Upper lobe of right lung (tissue), 1 donor: ENCODE measurements around the gene CBFA2T3. TPM values are rescaled to one million over a fixed set of nuclear protein-coding genes. Genes with fewer than 3 reads are reported as not detected.
"Not testable (repeated sequence)": the region's sequence is repeated elsewhere in the genome, so short reads cannot be mapped to it uniquely, and the experiment has no call there.

Experiments
- ATAC-seq: fragments of 200-7000 bp; cut with Tn5 transposase; one replicate; pipeline ENCODE4 v1.9.1; 2020; ENCODE audit warnings: mild to moderate bottlenecking, moderate library complexity
- DNase-seq: peaks from one replicate; pipeline ENCODE4 v3.0.0-alpha.2; 2020
- H3K27ac ChIP-seq: fragments of 200-600 bp; one replicate; pipeline ENCODE4 v1.8.0; 2022
- H3K27me3 ChIP-seq: fragments of 200-600 bp; one replicate; pipeline ENCODE4 v1.8.0; 2022; ENCODE audit warnings: mild to moderate bottlenecking
- H3K36me3 ChIP-seq: fragments of 200-600 bp; one replicate; pipeline ENCODE4 v1.8.0; 2022
- H3K4me1 ChIP-seq: fragments of 200-600 bp; one replicate; pipeline ENCODE4 v1.8.0; 2022
- H3K4me3 ChIP-seq: fragments of 200-600 bp; one replicate; pipeline ENCODE4 v1.8.0; 2022; ENCODE audit warnings: mild to moderate bottlenecking
- H3K9me3 ChIP-seq: fragments of 200-600 bp; one replicate; pipeline ENCODE4 v1.8.0; 2022
- CTCF ChIP-seq: fragments of 200-600 bp; IDR thresholded peaks from one replicate; pipeline ENCODE4 v1.8.0; 2022; ENCODE audit warnings: antibody characterized with exemption
- intact Hi-C: fragments of 100-400 bp; cut with DNase I; formaldehyde crosslinking; loops from one replicate; pipeline ENCODE4 v1.11.0; 2022
- total RNA-seq: library from RNA; stranded (reverse); fragmentation: NEBNext Ultra II Directional; extraction: Animal tissue kit (Norgen Biotek cat#: 25700); gene quantifications from one replicate; pipeline ENCODE4 v1.2.1, GENCODE V29; 2021
- donor health status: DM: no; HTN: yes; CAD: no; lungs with severe emphysema.

The CBFA2T3 gene
- total RNA-seq, 1 donor from 2014 or later = 19.0 TPM

- no peak for ATAC-seq
- intact Hi-C loops = no loop called here
- DNase-seq = no peak
- Histone ChIP-seq H3K9me3 (no peaks in the 10 kb centered on the region), H3K36me3 (no peaks in the 10 kb centered on the region), H3K27me3 (no peaks in the 10 kb centered on the region), H3K27ac (no peak overlapping the region), H3K4me3 (no peak overlapping the region), H3K4me1 (no peaks in the 10 kb centered on the region)
- no peak for TF ChIP-seq CTCF
Measured at GRCh38 chr16:88895335-88895734, 81.7 kb downstream of the CBFA2T3 start.

GRCh38 chr16:88894681-88895300, 82.2 kb downstream of the CBFA2T3 start:
- DNase-seq = no peak
- no peaks in the 10 kb centered on the region for H3K36me3 ChIP-seq

GRCh38 chr16:88894266-88894665, 82.7 kb downstream of the CBFA2T3 start:
- H3K9me3 ChIP-seq, intact Hi-C loops: not testable (repeated sequence)

More at GRCh38 chr16:88894681-88895300, 82.2 kb downstream of the CBFA2T3 start:
- no peak for TF ChIP-seq CTCF
- intact Hi-C loops = no loop called here
- Histone ChIP-seq H3K4me1 (no peaks in the 10 kb centered on the region), H3K4me3 (no peak overlapping the region), H3K9me3 (no peaks in the 10 kb centered on the region), H3K27ac (no peak overlapping the region), H3K27me3 (no peaks in the 10 kb centered on the region)
- ATAC-seq = no peak

DNA sequence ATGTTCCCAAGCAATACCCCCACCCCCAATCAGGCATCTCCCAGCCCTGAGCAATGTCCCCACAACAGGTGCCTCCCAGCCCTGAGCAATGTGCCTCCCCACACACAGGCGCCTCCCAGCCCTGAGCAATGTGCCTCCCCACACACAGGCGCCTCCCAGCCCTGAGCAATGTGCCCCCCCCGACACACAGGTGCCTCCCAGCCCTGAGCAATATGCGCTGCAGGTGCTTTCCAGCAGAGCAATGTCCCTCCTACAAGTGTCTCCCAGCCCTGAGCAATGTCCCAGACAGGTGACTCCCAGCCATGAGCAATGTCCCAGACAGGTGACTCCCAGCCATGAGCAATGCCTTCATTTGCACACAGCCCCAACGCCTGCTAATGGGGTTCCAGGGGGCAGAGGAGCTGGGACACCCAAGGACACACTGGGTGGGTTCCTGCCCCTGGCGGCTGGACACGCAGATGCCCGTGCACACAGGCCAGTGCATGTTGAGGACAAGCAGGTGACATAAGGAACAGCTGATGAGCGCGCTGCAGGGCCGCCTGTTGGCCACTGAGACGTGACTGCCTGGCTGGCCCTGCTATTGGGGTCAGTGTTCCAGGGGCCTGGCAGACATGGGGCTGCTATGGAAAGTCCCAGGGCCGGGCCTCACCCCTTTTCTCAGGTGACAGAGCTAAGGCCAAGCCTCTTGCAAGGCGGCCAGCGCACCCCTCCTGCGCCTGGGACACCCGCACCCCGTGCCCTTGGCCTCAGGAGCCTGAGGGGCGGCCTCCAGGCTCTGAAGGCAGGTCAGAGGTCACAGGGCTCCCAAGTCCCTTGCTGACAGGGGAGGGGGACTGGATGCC, 83.7 kb downstream of the CBFA2T3 start:
- Histone ChIP-seq H3K9me3 (no peaks in the 10 kb centered on the region), H3K4me3 (no peak overlapping the region), H3K36me3 (no peaks in the 10 kb centered on the region), H3K27me3 (no peaks in the 10 kb centered on the region), H3K4me1 (no peaks in the 10 kb centered on the region), H3K27ac (no peak overlapping the region)
- no peak for ATAC-seq
- DNase-seq = no peak
- intact Hi-C loops = no loop called here
- TF ChIP-seq CTCF = no peak

More at GRCh38 chr16:88894266-88894665, 82.7 kb downstream of the CBFA2T3 start:
- not testable (repeated sequence) for H3K27ac ChIP-seq, H3K36me3 ChIP-seq, H3K4me3 ChIP-seq, H3K4me1 ChIP-seq, DNase-seq, H3K27me3 ChIP-seq, ATAC-seq

DNA sequence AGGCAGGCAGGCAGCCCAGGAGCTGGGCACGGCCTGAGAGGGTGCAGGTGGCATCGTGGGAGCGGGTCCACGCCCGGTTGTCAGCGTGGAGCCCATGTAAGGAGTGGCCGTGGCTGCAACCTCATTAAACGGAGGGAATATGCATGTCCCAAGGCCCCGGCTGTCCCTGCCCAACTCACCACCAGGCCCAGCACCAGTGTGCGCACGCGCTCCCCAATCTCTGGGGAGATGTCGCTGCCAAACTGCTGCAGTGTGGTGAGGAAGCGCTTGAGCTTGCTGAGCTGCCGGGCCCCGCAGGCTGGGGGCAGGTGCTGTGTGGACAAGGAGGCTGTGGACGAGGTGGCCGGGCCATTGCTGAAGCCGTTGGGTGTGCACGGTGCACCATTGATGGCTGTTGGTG, 84.9 kb downstream of the CBFA2T3 start:
- H3K9me3 ChIP-seq = no peaks in the 10 kb centered on the region
- DNase-seq = no peak
- intact Hi-C loops = no loop called here
- H3K4me1 ChIP-seq = no peaks in the 10 kb centered on the region
- H3K4me3 ChIP-seq = no peak overlapping the region
- H3K27ac ChIP-seq = no peak overlapping the region
- no peak for ATAC-seq
- TF ChIP-seq CTCF = no peak
- H3K36me3 ChIP-seq = no peaks in the 10 kb centered on the region
- no peaks in the 10 kb centered on the region for H3K27me3 ChIP-seq

DNA sequence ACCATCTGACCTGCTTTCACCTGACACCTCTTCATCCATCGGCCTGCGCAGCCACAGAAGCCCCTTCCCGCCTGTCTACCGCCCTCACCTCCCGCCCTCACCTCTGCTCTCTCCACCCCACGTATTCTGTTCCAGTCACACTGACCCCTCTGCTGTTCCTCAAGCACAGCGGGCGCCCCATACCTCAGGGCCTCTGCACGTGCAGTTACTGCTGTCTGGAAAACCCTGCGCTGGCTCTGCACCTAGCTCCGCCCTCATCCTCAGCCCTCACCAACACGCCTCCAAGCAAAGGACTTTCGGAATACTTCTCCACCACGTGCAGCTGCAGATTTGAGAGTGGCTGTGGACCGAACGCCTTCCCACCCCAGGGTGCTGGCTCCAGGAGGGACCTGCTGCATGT, 85.9 kb downstream of the CBFA2T3 start:
- no peak for DNase-seq
- H3K9me3 ChIP-seq = no peaks in the 10 kb centered on the region

GRCh38 chr16:88889702-88890352, 87.2 kb downstream of the CBFA2T3 start:
- H3K27ac ChIP-seq = not testable (repeated sequence)

More for the DNA sequence above, 85.9 kb downstream of the CBFA2T3 start:
- intact Hi-C loops = no loop called here
- no peak overlapping the region for H3K4me3 ChIP-seq
- peaks cover 1% of the 10 kb centered on the region for H3K4me1 ChIP-seq
- no peak overlapping the region for H3K27ac ChIP-seq
- H3K27me3 ChIP-seq = no peaks in the 10 kb centered on the region
- TF ChIP-seq CTCF = no peak
- ATAC-seq = no peak
- H3K36me3 ChIP-seq = no peaks in the 10 kb centered on the region

More at GRCh38 chr16:88889702-88890352, 87.2 kb downstream of the CBFA2T3 start:
- intact Hi-C loops, H3K36me3 ChIP-seq, H3K4me3 ChIP-seq, H3K27me3 ChIP-seq, H3K4me1 ChIP-seq, DNase-seq, H3K9me3 ChIP-seq, ATAC-seq: not testable (repeated sequence)
